Measurements from ENCODE around the gene NBEA.

NBEA gene

DNA sequence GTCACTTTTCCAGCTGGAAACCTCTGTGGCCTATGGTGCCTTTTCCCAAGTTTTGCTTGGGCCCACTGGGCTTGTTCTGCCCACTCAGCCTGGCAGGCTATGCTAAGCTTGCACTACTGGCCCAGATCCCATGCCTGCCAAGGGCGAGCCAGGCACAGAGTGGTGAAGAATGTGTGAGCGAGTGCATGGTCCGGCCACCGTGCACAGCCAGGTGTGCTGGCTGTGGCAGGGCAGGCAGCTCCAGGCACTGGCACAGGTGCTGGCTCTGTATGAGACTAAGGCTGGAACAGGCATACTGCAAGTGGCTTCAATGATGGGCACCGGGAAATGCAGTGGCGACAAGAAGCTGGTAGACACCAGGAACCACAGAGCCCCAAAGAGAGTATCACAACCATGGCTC lies 584.5 kb downstream of the NBEA start:
- no peak for DNase-seq

GRCh38 chr13:35527451-35527850 lies 585.4 kb downstream of the NBEA start:
- no peak for DNase-seq

- no peak for DNase-seq
Measured at GRCh38 chr13:35530147-35530546, 588.1 kb downstream of the NBEA start.

- no peak for DNase-seq
Measured at GRCh38 chr13:35530581-35530980, 588.5 kb downstream of the NBEA start.

DNA sequence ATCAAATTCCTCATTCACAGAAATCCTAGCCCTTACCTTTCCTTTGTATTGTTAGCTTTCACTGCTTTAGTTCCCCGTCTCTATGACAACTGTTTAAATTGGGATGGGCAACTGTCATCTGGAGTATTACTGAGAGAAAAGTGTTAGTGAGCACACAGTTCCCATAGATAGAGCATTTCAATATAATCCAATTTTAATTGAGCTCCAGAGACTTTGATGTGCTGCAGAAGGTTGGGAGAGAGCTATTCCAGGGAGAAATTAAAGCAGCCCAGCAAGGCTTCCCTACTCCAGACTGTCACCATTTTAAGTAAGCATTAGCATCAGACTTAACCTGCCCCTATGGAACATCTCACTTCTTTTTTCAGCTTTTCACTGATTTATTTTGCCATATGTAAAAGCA lies 589.5 kb downstream of the NBEA start:
- no peak for DNase-seq

GRCh38 chr13:35534343-35534742 lies 592.3 kb downstream of the NBEA start:
- no peak for DNase-seq

GRCh38 chr13:35548790-35549189 lies 606.7 kb downstream of the NBEA start:
- no peak for DNase-seq

DNA sequence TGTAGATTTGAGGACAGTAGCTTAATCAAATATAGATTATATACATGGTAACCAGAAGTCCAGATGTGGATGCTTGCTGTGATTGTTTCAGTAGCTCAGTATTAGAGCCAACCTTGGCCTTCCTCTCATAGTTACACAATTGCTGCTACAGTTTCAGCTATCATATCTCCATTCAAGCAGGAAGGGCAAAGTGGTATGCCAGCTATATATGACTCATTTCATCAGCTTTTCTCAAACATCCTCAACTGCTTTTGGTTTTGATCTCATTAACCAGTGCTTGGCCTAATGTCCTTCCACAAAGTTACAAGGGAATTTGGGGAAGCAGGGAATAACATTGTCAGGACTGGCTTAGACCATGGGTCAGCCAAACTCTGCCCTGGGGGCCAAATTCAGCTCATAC lies 607.4 kb downstream of the NBEA start:
- no peak for DNase-seq

GRCh38 chr13:35552172-35552844 lies 610.2 kb downstream of the NBEA start:
- DNase-seq = no peak

- DNase-seq = no peak
Measured at GRCh38 chr13:35554972-35555623, 613.0 kb downstream of the NBEA start.

DNA sequence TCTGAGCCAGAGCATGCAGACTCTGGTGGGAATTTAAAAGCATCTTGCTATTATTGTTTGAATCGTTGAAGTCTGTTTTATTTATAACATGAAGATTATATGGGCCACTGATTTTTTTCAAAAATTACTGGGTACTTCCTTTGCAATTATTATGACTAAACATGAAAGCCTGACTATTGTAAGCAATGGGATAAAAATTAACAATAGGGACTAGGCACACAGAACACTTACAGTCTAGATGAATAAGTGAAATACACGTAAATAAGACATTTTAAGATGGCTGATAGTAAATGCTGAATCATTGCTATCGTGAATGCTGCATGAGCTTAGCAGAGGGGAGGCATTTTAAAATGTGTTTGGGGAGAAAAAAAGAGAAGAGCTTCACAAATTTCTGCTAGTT lies 615.4 kb downstream of the NBEA start:
- DNase-seq = no peak

- DNase-seq = no peak
Measured at GRCh38 chr13:35561540-35561939, 619.5 kb downstream of the NBEA start.

- DNase-seq = no peak
Measured at GRCh38 chr13:35565273-35565672, 623.2 kb downstream of the NBEA start.

- no peak for DNase-seq
Measured at GRCh38 chr13:35566340-35566739, 624.3 kb downstream of the NBEA start.

GRCh38 chr13:35567406-35567980 lies 625.4 kb downstream of the NBEA start:
- DNase-seq = no peak

DNA sequence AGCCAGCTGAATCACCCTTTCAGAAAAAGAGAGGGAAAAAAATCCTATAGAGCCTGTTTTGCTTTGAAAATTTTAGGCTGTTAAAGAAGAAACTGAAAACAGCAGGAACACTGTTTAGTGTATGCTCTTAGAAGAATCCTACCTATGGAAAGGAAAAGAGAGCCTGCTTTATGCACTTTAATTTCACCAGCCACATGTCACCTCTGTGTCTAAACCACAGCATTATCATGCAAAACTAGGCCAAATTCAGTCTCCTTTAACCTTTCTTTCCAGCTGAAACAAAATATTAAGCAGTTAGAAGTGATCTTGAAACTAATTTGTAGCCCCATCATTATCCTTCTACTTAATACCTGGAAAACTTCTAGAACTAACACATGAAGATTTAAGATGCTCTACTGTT lies 631.6 kb downstream of the NBEA start:
- no peak for DNase-seq

GRCh38 chr13:35592457-35592856 lies 650.4 kb downstream of the NBEA start:
- no peak for DNase-seq

- DNase-seq = no peak
Measured at GRCh38 chr13:35593651-35594050, 651.6 kb downstream of the NBEA start.

- no peak for DNase-seq
Measured at GRCh38 chr13:35594096-35594495, 652.0 kb downstream of the NBEA start.

- no peak for DNase-seq
Measured at GRCh38 chr13:35595181-35595580, 653.1 kb downstream of the NBEA start.

DNA sequence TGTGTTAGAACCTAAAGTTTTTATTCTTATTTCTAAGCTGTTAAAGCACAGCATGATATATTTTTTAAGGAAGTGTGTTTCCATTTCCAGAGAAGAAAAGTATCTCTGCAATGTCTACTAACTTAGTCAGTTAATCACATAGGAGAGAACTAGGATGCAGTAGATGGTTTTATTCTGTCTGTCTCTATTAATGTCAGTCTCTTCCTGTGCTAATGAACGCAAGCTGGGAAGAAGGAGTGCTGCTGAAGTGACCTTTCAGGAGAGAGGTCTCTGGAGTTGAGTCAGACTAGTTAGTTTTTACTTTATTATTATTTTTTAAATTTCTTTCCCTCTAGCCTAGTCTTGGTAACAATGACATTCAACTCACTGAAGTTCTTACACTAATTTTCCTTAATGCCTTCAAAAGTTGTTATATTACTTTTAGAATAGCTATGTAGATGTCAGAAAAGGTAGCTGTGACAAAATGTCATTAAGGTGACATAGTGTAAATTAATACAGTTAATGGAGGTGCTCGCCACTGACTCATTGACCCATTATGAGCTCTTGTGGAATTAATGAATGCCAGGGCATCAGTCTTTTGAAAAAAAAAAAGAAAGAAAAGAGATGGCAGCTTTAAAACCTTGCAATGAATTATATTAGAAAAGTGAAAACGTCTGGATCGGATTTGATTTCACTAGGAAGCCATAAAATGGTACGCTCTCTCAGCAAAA lies 654.4 kb downstream of the NBEA start:
- DNase-seq = no peak

GRCh38 chr13:35597451-35597850 lies 655.4 kb downstream of the NBEA start:
- no peak for DNase-seq

- no peak for DNase-seq
Measured at GRCh38 chr13:35598233-35598632, 656.2 kb downstream of the NBEA start.

DNA sequence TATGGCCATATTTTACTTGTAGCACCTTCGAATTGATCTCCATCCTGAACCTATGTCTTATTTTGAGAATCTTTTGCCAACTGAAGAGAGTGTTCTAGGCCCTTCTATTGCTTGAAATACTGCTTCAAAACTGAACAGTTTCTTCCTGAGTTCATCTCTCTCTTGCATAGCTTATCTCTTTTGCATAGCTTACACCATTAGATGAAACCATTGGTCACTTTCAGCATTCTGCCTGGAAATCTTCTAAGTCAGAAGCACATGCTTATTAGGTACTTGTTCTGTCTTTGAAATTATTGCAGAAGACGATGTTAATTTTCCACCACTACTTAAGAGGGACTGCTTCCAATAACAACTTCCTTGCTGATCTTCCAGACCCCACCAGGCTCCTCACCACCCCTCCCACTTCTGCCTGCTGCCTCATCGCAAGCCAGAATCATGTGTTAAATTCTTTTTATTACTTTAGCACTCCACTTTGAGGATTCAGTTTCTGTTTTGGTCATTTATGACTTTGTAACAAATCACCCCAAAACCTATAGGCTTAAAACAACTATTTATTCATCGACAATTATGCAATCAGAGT lies 656.8 kb downstream of the NBEA start:
- DNase-seq = no peak
